IMR-90 (cell line): ENCODE measurements around the gene KRTAP12-1.

Source experiments
- MAFK ChIP-seq: IDR thresholded peaks from 2 replicates; pipeline ENCODE4 v1.6.1; 2012; ENCODE audit warnings: low read depth, low read length, improper control_type of control experiment
- SMC3 ChIP-seq: fragments of 150-350 bp; IDR thresholded peaks from 2 replicates; pipeline ENCODE4 v1.6.1; 2016; ENCODE audit warnings: low read depth, mild to moderate bottlenecking, antibody characterized with exemption, low read length, moderate library complexity
- TF ChIP-seq, protein P1 (sequence below): conservative IDR thresholded peaks from 2 replicates; pipeline ENCODE4 v1.5.1; 2012; ENCODE audit warnings: mild to moderate bottlenecking, low read depth, low read length, improper control_type of control experiment

DNA sequence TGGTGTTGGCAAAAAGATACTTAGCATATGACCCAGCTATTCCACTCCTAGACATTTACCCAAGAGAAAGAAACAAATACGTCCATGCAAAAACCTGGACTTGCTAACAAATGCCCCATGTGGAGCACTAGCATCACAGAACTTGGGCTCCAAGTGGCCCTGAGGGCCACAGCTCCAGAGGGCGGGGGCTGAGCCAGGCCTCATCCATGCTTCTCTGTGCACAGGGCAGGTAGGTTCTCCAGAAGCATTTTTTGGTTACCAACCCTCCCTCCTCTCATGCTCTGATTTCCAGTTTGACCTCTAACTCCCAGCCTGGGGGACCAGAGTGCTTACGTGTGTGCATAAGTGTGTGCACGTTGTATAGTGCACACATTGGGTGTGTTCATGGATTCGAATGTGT lies 17.3 kb downstream of the KRTAP12-1 start:
- TF ChIP-seq, protein P1, sequence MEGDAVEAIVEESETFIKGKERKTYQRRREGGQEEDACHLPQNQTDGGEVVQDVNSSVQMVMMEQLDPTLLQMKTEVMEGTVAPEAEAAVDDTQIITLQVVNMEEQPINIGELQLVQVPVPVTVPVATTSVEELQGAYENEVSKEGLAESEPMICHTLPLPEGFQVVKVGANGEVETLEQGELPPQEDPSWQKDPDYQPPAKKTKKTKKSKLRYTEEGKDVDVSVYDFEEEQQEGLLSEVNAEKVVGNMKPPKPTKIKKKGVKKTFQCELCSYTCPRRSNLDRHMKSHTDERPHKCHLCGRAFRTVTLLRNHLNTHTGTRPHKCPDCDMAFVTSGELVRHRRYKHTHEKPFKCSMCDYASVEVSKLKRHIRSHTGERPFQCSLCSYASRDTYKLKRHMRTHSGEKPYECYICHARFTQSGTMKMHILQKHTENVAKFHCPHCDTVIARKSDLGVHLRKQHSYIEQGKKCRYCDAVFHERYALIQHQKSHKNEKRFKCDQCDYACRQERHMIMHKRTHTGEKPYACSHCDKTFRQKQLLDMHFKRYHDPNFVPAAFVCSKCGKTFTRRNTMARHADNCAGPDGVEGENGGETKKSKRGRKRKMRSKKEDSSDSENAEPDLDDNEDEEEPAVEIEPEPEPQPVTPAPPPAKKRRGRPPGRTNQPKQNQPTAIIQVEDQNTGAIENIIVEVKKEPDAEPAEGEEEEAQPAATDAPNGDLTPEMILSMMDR: no peak
- TF ChIP-seq SMC3 (no peak), MAFK (no peak)
